HEK293 (cell line): ENCODE measurements around the gene RNF227.

Experiments
- CTCF ChIP-seq: fragments of 450-650 bp; formaldehyde crosslinking; IDR thresholded peaks from 2 replicates; pipeline ENCODE4 v1.5.1; 2016; ENCODE audit warnings: missing biosample characterization, missing genetic modification characterization
- IKZF3 ChIP-seq: fragments of 450-650 bp; IDR thresholded peaks from 2 replicates; pipeline ENCODE4 v1.5.0; 2018; ENCODE audit warnings: missing biosample characterization, mild to moderate bottlenecking, missing genetic modification characterization, moderate library complexity
- ZBTB26 ChIP-seq: fragments of 450-650 bp; formaldehyde crosslinking; optimal IDR thresholded peaks from 2 replicates; pipeline ENCODE3; 2016; ENCODE audit warnings: missing biosample characterization, mild to moderate bottlenecking, missing genetic modification characterization

- TF ChIP-seq CTCF (tag by site-specific recombination) (no peak), ZBTB26 (no peak), IKZF3 (tag by site-specific recombination) (0 out of 2 replicates have a peak, but pooled peaks have one; percentile 38)
These were observed 12.7 kb downstream of the RNF227 start for GRCh38 chr17:7903154-7904103.
